OCI-LY3 (cell line): ENCODE results near the gene CFAP57.

Experiments
- H2AFZ ChIP-seq: fragments of 200-600, 300-600 bp; shearing (Covaris generic); 2 replicates; pipeline ENCODE4 v1.6.0; 2014; ENCODE audit warnings: antibody characterized with exemption, low read depth, low read length
- H3K27ac ChIP-seq: fragments of 200-600, 300-600 bp; sonication (generic); 2 replicates; pipeline ENCODE4 v1.5.1; 2014; ENCODE audit warnings: mild to moderate bottlenecking, low read length, moderate library complexity, mixed read lengths
- H3K27me3 ChIP-seq: fragments of 200-600, 300-600 bp; sonication (generic); 2 replicates; pipeline ENCODE4 v1.6.1; 2014; ENCODE audit warnings: low read depth, low read length, mixed read lengths
- H3K36me3 ChIP-seq: fragments of 200-600, 300-600 bp; sonication (generic); replicated peaks from 2 replicates; pipeline ENCODE3; 2014; ENCODE audit warnings: low read depth, low read length, mixed read lengths
- H3K4me1 ChIP-seq: fragments of 300-600, 200-600 bp; sonication (generic); 2 replicates; pipeline ENCODE4 v1.6.1; 2014; ENCODE audit warnings: low read length, mixed read lengths
- H3K4me2 ChIP-seq: fragments of 200-600, 300-600 bp; sonication (generic); 2 replicates; pipeline ENCODE4 v1.6.1; 2014; ENCODE audit warnings: low read length, mixed read lengths
- H3K4me3 ChIP-seq: fragments of 300-600, 200-600 bp; sonication (generic); 2 replicates; pipeline ENCODE4 v1.5.1; 2014; ENCODE audit warnings: antibody characterized with exemption, mild to moderate bottlenecking, low read length, moderate library complexity
- H3K79me2 ChIP-seq: fragments of 300-600, 200-600 bp; shearing (Covaris generic); 2 replicates; pipeline ENCODE4 v1.6.1; 2014; ENCODE audit warnings: mild to moderate bottlenecking, low read length, mixed read lengths
- H3K9ac ChIP-seq: fragments of 300-600, 200-600 bp; shearing (Covaris generic); 2 replicates; pipeline ENCODE4 v1.6.0; 2014; ENCODE audit warnings: mild to moderate bottlenecking, low read length, moderate library complexity
- H3K9me3 ChIP-seq: fragments of 200-600, 300-600 bp; shearing (Covaris generic); 2 replicates; pipeline ENCODE4 v1.6.1; 2014; ENCODE audit warnings: low read length, mixed read lengths; ENCODE audit not compliant: insufficient read depth
- H4K20me1 ChIP-seq: fragments of 200-600, 300-600 bp; sonication (generic); 2 replicates; pipeline ENCODE4 v1.6.1; 2016; ENCODE audit warnings: low read length, mixed read lengths; ENCODE audit not compliant: insufficient read depth
- CTCF ChIP-seq: fragments of 200-600, 300-600 bp; sonication (generic); IDR thresholded peaks from 2 replicates; pipeline ENCODE4 v1.5.1; 2014; ENCODE audit warnings: antibody characterized with exemption, low read length, low read depth
- EZH2phosphoT487 ChIP-seq: fragments of 200-600 bp; shearing (Covaris generic); IDR thresholded peaks from 2 replicates; pipeline ENCODE4 v1.6.1; 2018; ENCODE audit warnings: antibody characterized with exemption, mixed run types, low read depth

The CFAP57 gene

GRCh38 chr1:43156026-43156425 is 16.1 kb upstream of the CFAP57 start:
- no peaks in the 10 kb centered on the region for H4K20me1 ChIP-seq
- no peak overlapping the region for H3K4me2 ChIP-seq
- no peak overlapping the region for H3K4me3 ChIP-seq
- no peaks in the 10 kb centered on the region for H3K9me3 ChIP-seq
- H3K27ac ChIP-seq: no peak overlapping the region
- no peaks in the 10 kb centered on the region for H3K27me3 ChIP-seq
- no peak overlapping the region for H2AFZ ChIP-seq
- H3K79me2 ChIP-seq: no peaks in the 10 kb centered on the region
- H3K36me3 ChIP-seq: no peaks in the 10 kb centered on the region
- no peak overlapping the region for H3K9ac ChIP-seq
- TF ChIP-seq CTCF: no peak
- no peak for TF ChIP-seq EZH2phosphoT487
- H3K4me1 ChIP-seq: peaks cover 6% of the 10 kb centered on the region

GRCh38 chr1:43165162-43165561 is 7.0 kb upstream of the CFAP57 start:
- Histone ChIP-seq H3K27me3 (no peaks in the 10 kb centered on the region), H2AFZ (no peak overlapping the region), H4K20me1 (no peaks in the 10 kb centered on the region), H3K36me3 (peaks cover 26% of the 10 kb centered on the region), H3K4me2 (no peak overlapping the region), H3K4me3 (no peak overlapping the region), H3K79me2 (peaks cover 2% of the 10 kb centered on the region), H3K9me3 (no peaks in the 10 kb centered on the region), H3K9ac (no peak overlapping the region), H3K4me1 (no peaks in the 10 kb centered on the region), H3K27ac (no peak overlapping the region)
- TF ChIP-seq CTCF (no peak), EZH2phosphoT487 (no peak)

- H2AFZ ChIP-seq: no peak overlapping the region
- H4K20me1 ChIP-seq: no peaks in the 10 kb centered on the region
- H3K9ac ChIP-seq: no peak overlapping the region
- H3K9me3 ChIP-seq: no peaks in the 10 kb centered on the region
- H3K36me3 ChIP-seq: peaks cover 27% of the 10 kb centered on the region
- H3K27ac ChIP-seq: no peak overlapping the region
- no peaks in the 10 kb centered on the region for H3K27me3 ChIP-seq
- no peak overlapping the region for H3K4me3 ChIP-seq
- H3K79me2 ChIP-seq: peaks cover 8% of the 10 kb centered on the region
- no peaks in the 10 kb centered on the region for H3K4me1 ChIP-seq
- TF ChIP-seq EZH2phosphoT487: no peak
- TF ChIP-seq CTCF: no peak
- H3K4me2 ChIP-seq: no peak overlapping the region
Observed at GRCh38 chr1:43165765-43166164, 6.4 kb upstream of the CFAP57 start.

GRCh38 chr1:43171312-43171875 is 736 bp upstream of the CFAP57 start:
- H2AFZ ChIP-seq: peak overlapping the region; percentile 63; the same call in 1 of the 2 replicates
- no peak overlapping the region for H3K27ac ChIP-seq

More at GRCh38 chr1:43171312-43171875, 736 bp upstream of the CFAP57 start:
- H3K9me3 ChIP-seq: no peaks in the 10 kb centered on the region
- H3K4me3 ChIP-seq: peak overlapping the region; percentile 98
- peaks cover 14% of the 10 kb centered on the region for H3K36me3 ChIP-seq
- H4K20me1 ChIP-seq: no peaks in the 10 kb centered on the region
- H3K4me1 ChIP-seq: peaks cover 6% of the 10 kb centered on the region; the same call in 1 of the 2 replicates
- H3K4me2 ChIP-seq: peak overlapping the region; percentile 93
- TF ChIP-seq EZH2phosphoT487: no peak
- no peak for TF ChIP-seq CTCF
- peaks cover 22% of the 10 kb centered on the region for H3K79me2 ChIP-seq
- H3K9ac ChIP-seq: peak overlapping the region; percentile 77
- H3K27me3 ChIP-seq: no peaks in the 10 kb centered on the region
